A172 (cell line): ENCODE data around the gene CDH4. TPM values are rescaled to one million over a fixed set of nuclear protein-coding genes. Genes with fewer than 3 reads are reported as not detected.
"Not testable (repeated sequence)": the region's sequence is repeated elsewhere in the genome, so short reads cannot be mapped to it uniquely, and the experiment has no call there.

Experiments used
- DNase-seq: peaks from one replicate; pipeline ENCODE4 v3.0.0-alpha.2; 2015; ENCODE audit warnings: low spot score
- total RNA-seq: library from RNA; depleted of rRNA; stranded (reverse); fragments of >200 nt; shearing (Covaris generic); gene quantifications from 2 replicates; pipeline ENCODE4 v1.2.3, GENCODE V29; 2014

CDH4 gene
- total RNA-seq, 1 experiment from 2014 or later, result 5.5 TPM

GRCh38 chr20:61839223-61839911, 587.3 kb downstream of the CDH4 start:
- no peak for DNase-seq

DNA sequence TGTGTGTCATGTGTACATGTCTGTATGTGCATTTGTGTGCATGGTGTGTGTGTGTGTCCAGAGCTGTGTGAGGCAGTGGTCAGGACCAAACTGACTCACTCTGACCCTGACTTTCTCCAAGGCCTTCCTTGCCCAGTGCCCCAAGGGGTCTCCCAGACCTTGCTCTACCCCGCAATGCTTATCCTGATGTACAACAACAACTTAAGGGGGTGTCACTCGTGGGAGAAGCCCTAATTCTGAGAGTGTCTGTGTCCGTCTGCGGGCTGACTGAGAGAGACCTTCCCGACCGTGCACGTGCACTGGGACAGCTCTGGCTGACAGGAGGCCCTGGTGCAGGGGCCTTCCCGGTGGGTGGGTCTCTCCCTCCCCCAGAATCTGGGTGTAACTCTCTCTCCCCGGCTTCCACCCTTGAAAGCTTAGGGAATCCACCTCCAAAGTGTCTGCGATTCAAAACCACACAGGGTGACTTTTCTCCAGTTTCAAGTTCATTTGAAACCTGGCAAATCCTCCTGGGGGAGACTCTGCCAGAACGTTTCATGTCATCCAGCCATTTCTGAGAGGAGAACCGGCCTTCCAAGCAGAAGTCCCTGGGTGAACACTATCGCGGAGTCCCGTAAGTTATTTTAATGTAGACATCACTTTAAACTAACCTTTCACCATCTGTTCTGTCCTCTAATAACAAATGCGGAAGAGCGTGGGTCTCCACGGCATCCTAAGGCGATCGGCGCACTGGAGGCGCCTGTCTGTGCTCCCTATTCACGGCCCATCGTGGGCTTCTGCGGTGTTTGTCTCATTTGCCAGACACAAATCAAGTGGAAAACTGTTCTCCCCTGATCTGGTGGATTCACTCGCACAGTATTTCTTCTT, 588.1 kb downstream of the CDH4 start:
- no peak for DNase-seq

DNA sequence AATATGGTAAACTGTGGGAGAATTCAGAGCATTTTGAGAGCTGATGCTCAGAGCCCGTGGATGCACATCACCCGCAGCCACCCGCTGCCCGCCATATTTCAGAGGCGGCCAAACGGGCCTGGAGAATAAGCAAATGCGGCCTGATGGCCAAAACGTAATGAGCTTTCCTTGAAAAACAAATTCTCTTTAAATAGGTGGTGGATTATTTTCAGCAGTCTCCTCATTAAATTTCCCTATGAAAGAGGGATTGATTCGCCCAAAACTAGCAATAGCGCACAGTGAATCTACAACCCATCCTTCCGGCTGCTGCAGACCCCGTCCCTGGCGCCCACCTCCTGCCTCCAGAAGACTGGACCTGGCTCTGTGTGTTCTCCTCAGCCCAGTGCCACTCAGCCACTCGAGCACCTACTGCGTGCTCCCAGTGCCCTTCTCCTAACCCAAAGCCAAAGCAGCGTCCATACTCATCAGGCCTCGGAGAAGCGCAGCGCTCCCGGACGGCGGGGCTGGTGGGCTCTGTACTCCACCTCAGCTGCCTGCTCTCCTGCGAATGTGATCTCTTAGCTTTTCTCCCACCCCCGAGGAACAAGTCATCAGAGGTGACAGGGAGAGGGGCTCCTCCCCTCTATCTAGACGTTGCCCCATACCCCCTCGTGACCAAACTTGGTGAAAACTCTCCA, 588.9 kb downstream of the CDH4 start:
- DNase-seq, result no peak

GRCh38 chr20:61841551-61841950, 589.5 kb downstream of the CDH4 start:
- DNase-seq, result no peak

DNA sequence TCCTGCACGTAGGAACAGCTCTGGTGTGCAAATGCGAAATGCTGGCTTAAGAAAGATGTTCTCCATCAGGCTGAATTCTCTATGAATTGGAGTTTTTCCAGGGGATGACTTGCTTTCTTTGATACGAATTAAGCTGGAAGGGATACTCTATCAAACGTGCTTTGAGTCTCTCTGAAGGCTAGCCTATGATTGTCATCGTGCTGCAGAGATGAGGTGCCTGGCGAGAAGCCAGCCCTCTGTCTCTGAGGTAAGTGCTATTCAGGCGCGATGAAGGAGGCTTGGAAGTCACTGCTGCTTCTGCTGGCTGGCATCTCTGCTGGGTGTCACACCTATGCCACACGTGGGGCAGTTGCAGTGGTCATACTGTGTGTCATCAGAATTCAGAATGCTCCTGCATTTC, 589.9 kb downstream of the CDH4 start:
- DNase-seq, result no peak

GRCh38 chr20:61844621-61845020, 592.6 kb downstream of the CDH4 start:
- no peak for DNase-seq

GRCh38 chr20:61845233-61845671, 593.2 kb downstream of the CDH4 start:
- no peak for DNase-seq

DNA sequence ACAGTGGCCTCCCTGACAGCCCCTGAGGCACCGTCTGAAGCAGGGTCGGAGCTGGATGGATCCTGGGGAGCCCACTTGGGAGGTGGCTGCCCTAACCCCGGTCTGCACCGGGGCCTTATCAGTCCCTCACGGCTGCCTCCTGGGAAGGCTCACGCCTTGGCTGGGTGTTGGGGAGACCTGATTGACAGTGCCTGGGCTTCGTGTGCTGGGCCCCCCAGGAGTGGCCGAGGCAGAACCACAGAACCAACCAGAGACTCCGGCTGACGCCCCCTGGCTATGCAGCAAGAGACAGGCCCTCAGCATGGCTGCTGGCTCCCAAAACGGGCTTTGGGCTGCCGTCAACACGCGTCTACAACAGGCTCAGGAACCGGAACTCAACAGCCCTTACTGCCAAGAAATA, 594.0 kb downstream of the CDH4 start:
- no peak for DNase-seq

DNA sequence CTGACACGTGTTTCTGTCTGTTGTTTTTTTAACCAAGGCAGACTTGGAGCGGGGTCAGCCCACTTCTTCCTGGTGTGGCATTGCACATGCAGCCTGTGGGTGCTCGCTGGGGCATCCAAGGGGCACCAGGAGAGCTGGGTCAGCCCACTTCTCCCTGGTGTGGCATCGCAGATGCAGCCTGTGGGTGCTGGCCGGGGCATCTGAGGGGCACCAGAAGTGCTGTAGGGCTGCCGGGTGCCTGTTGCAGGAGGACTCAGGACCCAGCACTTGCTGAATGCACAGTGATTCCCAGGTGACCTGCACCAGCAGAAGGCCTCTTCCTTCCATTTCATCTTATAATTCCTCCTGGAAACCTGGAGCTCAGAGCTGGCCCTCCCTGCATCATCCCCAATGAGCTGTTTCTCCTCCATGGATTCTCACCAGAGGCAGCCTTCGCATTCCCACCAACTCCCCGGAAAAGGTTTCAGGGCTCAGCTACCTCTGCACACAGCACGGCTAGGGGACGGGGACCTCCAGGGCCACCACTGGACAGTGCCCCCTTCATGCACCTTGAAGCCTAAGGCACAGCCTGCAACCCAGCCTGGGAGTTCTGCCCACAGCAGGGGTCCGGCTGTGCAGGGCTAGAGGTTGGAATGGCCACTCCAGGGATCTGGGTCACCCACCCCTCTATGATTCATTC, 594.8 kb downstream of the CDH4 start:
- no peak for DNase-seq

GRCh38 chr20:61847420-61847748, 595.3 kb downstream of the CDH4 start:
- DNase-seq, result no peak

DNA sequence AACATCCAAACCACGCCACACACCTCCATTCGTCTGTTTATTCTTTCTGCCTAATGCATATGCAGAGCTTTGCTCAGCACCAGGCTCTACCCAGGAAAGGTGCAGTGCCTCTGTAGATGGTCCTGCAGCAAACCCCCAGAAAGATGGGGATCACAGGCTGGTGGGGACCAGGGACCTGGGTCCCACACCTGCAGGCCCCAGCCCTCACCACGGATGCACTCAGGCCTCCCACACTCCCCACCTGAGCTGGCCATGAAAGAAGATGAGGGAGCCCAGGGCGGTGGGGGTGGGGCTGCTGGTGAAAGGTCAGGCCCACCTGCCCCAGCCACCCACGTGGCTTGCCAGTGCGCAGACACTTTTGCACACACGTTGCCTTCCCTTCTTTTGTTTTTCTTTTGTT, 595.9 kb downstream of the CDH4 start:
- no peak for DNase-seq

- no peak for DNase-seq
These were observed 596.8 kb downstream of the CDH4 start for GRCh38 chr20:61848851-61849250.

GRCh38 chr20:61849376-61849775, 597.3 kb downstream of the CDH4 start:
- no peak for DNase-seq

DNA sequence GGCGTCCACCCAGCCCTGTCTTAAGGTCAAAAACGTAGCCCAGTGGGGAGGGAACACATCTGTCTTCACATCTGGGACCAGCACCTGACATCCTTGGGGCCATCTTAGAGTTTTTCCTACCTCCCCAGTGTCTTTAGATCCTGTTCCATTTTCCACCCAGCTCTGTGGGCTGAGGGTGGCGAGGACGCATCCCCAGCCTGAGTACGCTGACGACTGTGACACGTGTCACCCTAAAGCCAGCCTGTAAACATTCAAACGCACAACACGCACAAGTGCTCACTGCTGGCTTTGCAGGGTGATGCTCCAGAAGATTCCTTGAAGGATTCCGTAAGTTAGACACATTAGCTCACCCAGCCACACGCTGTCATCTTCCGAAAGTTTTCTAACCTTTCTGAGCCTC, 597.8 kb downstream of the CDH4 start:
- no peak for DNase-seq

DNA sequence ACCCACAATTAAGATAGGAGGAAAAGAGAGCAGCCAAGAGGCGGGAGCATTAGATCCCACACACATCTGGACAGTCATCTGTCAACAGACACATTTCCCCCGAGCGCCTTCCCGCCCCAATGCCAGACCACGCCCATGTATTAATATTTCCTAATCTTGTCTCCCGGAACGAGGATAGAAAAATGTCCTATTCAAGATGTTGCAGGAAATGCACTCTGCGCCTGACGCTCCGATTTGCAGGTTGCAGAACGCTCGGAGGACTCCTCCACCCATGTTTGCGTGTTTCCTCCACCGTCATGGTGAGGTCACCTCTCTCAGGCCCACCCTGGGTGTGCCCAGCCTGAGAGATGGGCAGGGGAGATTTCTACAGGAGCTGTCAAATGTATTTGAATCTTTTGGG, 598.4 kb downstream of the CDH4 start:
- DNase-seq, result no peak

DNA sequence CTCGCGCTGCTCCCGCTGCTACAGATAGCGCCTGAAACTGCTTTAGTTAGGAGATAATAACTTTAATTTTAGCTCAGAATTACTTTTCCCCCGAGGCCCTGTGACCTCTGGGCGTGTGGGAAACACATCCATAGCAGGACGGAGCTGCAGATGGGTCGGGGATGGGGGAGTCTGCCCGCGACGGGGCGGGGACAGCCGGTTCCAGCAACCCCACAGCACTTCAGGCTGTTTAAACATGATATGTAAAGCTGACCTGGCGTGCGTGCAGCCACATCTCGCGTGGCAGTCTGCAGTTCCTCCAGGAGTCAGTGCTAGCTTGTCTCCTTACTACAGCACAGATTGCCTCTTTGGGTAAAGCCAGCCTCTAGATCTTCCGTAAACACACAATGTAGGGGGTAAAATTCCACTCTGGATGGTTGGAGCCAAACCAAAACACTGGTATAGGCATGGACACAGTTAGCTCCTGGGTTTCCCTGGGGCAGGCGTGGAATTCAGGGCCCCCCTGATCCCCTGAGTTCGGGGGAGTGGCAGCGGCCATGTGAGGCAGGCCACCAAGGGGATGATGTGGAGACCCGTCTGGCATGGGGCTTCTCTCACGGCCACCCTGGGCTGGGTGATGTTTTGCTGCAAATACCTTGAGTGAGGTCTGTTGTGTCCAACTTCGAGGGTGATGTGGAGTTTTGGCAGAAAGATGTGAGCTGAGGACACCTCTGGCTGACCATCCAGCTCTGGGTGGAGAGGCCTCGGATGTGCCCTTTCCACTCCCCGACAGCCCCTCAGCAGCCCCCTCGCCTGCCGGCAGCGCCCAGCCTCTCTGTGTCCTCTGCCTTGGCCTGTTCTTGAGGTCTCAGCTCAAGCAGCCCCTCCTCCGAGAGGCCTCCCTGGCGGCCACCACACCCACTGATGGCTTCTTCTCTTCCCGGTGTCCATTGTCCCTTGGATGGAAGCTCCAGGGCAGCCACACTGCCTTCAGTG, 599.2 kb downstream of the CDH4 start:
- no peak for DNase-seq

GRCh38 chr20:61852268-61853072, 600.4 kb downstream of the CDH4 start:
- no peak for DNase-seq

DNA sequence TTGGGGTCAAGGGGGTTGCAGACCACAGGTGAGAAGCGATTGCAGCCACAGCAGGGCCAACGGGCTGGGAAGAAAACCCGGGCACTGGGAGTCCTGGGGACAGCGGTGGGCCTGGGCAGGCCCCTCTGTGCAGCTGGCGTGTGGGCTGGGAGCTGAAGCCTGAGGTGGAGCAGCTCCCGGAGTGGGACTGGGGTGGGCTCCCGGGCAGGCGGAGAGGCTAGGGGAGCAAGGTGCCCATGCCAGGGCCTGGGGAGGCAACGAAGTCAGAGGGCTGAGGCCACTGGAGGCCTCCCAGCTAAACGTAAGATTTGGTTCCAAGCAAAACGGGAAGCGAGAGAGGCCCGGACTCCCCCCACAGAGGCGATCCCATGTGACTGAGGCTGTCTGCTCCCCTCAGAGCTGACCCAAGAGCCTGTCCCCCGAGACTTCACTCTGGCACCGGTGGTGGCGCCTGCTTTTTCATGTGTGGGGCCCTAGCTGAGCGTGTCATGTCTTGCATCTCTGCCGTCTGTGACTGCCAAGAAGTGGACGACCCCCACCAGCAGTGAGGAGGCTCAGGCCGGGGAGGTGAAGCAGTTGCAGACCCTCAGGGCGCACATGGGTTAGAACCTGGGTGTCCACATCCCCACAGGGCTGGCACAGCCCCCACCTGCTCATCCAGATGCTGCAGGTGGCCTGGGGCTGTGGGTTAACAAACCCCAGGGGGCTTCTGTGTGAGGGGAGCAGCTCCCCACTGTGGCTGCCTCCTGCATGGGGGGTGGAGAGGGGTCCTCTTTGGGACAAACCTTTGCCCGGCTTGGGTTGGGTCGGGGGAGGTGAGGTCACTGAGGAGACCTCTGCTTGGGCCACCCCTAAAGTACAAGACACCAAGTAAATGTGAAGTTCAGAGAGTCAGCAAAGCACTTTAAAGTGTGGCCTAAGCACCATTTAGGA, 601.3 kb downstream of the CDH4 start:
- no peak for DNase-seq

DNA sequence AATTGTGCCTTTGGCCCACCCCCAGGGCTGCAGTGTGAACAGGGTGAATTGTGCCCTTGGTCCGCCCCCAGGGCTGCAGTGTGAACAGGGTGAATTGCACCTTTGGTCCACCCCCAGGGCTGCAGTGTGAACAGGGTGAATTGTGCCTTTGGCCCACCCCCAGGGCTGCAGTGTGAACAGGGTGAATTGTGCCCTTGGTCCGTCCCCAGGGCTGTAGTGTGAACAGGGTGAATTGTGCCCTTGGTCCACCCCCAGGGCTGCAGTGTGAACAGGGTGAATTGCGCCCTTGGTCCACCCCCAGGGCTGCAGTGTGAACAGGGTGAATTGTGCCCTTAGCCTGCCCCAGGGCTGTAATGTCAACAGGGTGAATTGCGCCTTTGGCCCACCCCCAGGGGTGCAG, 602.5 kb downstream of the CDH4 start:
- DNase-seq, result not testable (repeated sequence)
